Measurements from ENCODE around the gene CHPF.

CHPF gene

GRCh38 chr2:219516888-219517287 is 26.7 kb downstream of the CHPF start:
- H3K27me3 ChIP-seq (ENCODE audit: control insufficient read depth, insufficient read depth, low read length), result peaks cover 67% of the 10 kb centered on the region
- H3K9me3 ChIP-seq (ENCODE audit: control insufficient read depth, insufficient read depth, low read depth, low read length), result no peaks in the 10 kb centered on the region
- H3K36me3 ChIP-seq (ENCODE audit: control insufficient read depth, insufficient read depth, low read length), result no peaks in the 10 kb centered on the region
- H3K27ac ChIP-seq (ENCODE audit: low read depth, low read length), result no peak overlapping the region
- H3K4me1 ChIP-seq (ENCODE audit: control insufficient read depth, insufficient read depth, low read length), result peaks cover 53% of the 10 kb centered on the region
- H3K9ac ChIP-seq (ENCODE audit: low read length), result no peak overlapping the region
- H3K4me3 ChIP-seq (ENCODE audit: low read depth, low read length), result no peak overlapping the region

GRCh38 chr2:219515874-219516629 is 27.6 kb downstream of the CHPF start:
- Histone ChIP-seq H3K4me3 (ENCODE audit: low read depth, low read length) (no peak overlapping the region), H3K4me1 (ENCODE audit: control insufficient read depth, insufficient read depth, low read length) (peaks cover 48% of the 10 kb centered on the region), H3K36me3 (ENCODE audit: control insufficient read depth, insufficient read depth, low read length) (no peaks in the 10 kb centered on the region), H3K9me3 (ENCODE audit: control insufficient read depth, insufficient read depth, low read depth, low read length) (no peaks in the 10 kb centered on the region), H3K27ac (ENCODE audit: low read depth, low read length) (no peak overlapping the region), H3K9ac (ENCODE audit: low read length) (no peak overlapping the region), H3K27me3 (ENCODE audit: control insufficient read depth, insufficient read depth, low read length) (peaks cover 74% of the 10 kb centered on the region)

GRCh38 chr2:219514836-219515235 is 28.8 kb downstream of the CHPF start:
- Histone ChIP-seq H3K27ac (ENCODE audit: low read depth, low read length) (no peak overlapping the region), H3K36me3 (ENCODE audit: control insufficient read depth, insufficient read depth, low read length) (no peaks in the 10 kb centered on the region), H3K9ac (ENCODE audit: low read length) (no peak overlapping the region), H3K27me3 (ENCODE audit: control insufficient read depth, insufficient read depth, low read length) (peaks cover 76% of the 10 kb centered on the region), H3K9me3 (ENCODE audit: control insufficient read depth, insufficient read depth, low read depth, low read length) (no peaks in the 10 kb centered on the region), H3K4me3 (ENCODE audit: low read depth, low read length) (no peak overlapping the region), H3K4me1 (ENCODE audit: control insufficient read depth, insufficient read depth, low read length) (peaks cover 42% of the 10 kb centered on the region)

GRCh38 chr2:219514196-219514761 is 29.3 kb downstream of the CHPF start, which contains the start of gene ASIC4:
TSS of gene ASIC4 (plus strand) at chr2:219514482. CDS start at chr2:219514725, 243 bp downstream.
- H3K27ac ChIP-seq (ENCODE audit: low read depth, low read length), result no peak within 1 kb of the TSS
- H3K9me3 ChIP-seq (ENCODE audit: control insufficient read depth, insufficient read depth, low read depth, low read length), result no peaks in the 10 kb centered on the region
- peaks cover 44% of the 10 kb centered on the region for H3K4me1 ChIP-seq (ENCODE audit: control insufficient read depth, insufficient read depth, low read length)
- no peaks in the 10 kb centered on the region for H3K36me3 ChIP-seq (ENCODE audit: control insufficient read depth, insufficient read depth, low read length)
- peaks cover 76% of the 10 kb centered on the region for H3K27me3 ChIP-seq (ENCODE audit: control insufficient read depth, insufficient read depth, low read length)
- peak within 1 kb of the TSS; percentile 19; the same call in 1 of the 2 replicates for H3K4me3 ChIP-seq (ENCODE audit: low read depth, low read length)
- H3K9ac ChIP-seq (ENCODE audit: low read length), result no peak within 1 kb of the TSS

- Histone ChIP-seq H3K27me3 (ENCODE audit: control insufficient read depth, insufficient read depth, low read length) (peaks cover 76% of the 10 kb centered on the region), H3K4me3 (ENCODE audit: low read depth, low read length) (peak overlapping the region; percentile 19; the same call in 1 of the 2 replicates), H3K27ac (ENCODE audit: low read depth, low read length) (no peak overlapping the region), H3K4me1 (ENCODE audit: control insufficient read depth, insufficient read depth, low read length) (peaks cover 48% of the 10 kb centered on the region), H3K9me3 (ENCODE audit: control insufficient read depth, insufficient read depth, low read depth, low read length) (no peaks in the 10 kb centered on the region), H3K9ac (ENCODE audit: low read length) (no peak overlapping the region), H3K36me3 (ENCODE audit: control insufficient read depth, insufficient read depth, low read length) (no peaks in the 10 kb centered on the region)
These were observed 29.8 kb downstream of the CHPF start for GRCh38 chr2:219513787-219514186.

- no peaks in the 10 kb centered on the region for H3K9me3 ChIP-seq (ENCODE audit: control insufficient read depth, insufficient read depth, low read depth, low read length)
- no peaks in the 10 kb centered on the region for H3K36me3 ChIP-seq (ENCODE audit: control insufficient read depth, insufficient read depth, low read length)
- no peak overlapping the region for H3K4me3 ChIP-seq (ENCODE audit: low read depth, low read length)
- H3K4me1 ChIP-seq (ENCODE audit: control insufficient read depth, insufficient read depth, low read length), result peaks cover 48% of the 10 kb centered on the region
- no peak overlapping the region for H3K27ac ChIP-seq (ENCODE audit: low read depth, low read length)
- peaks cover 66% of the 10 kb centered on the region for H3K27me3 ChIP-seq (ENCODE audit: control insufficient read depth, insufficient read depth, low read length)
- H3K9ac ChIP-seq (ENCODE audit: low read length), result no peak overlapping the region
These were observed 30.9 kb downstream of the CHPF start for GRCh38 chr2:219512524-219513216.

- H3K9me3 ChIP-seq (ENCODE audit: control insufficient read depth, insufficient read depth, low read depth, low read length), result no peaks in the 10 kb centered on the region
- no peak overlapping the region for H3K9ac ChIP-seq (ENCODE audit: low read length)
- no peak overlapping the region for H3K4me3 ChIP-seq (ENCODE audit: low read depth, low read length)
- H3K27ac ChIP-seq (ENCODE audit: low read depth, low read length), result no peak overlapping the region
- no peaks in the 10 kb centered on the region for H3K36me3 ChIP-seq (ENCODE audit: control insufficient read depth, insufficient read depth, low read length)
- H3K4me1 ChIP-seq (ENCODE audit: control insufficient read depth, insufficient read depth, low read length), result peaks cover 57% of the 10 kb centered on the region
- peaks cover 56% of the 10 kb centered on the region for H3K27me3 ChIP-seq (ENCODE audit: control insufficient read depth, insufficient read depth, low read length)
These were observed 31.9 kb downstream of the CHPF start for GRCh38 chr2:219511547-219512325.

- H3K27me3 ChIP-seq (ENCODE audit: control insufficient read depth, insufficient read depth, low read length), result peaks cover 45% of the 10 kb centered on the region
- no peak overlapping the region for H3K9ac ChIP-seq (ENCODE audit: low read length)
- H3K9me3 ChIP-seq (ENCODE audit: control insufficient read depth, insufficient read depth, low read depth, low read length), result no peaks in the 10 kb centered on the region
- H3K4me1 ChIP-seq (ENCODE audit: control insufficient read depth, insufficient read depth, low read length), result peaks cover 67% of the 10 kb centered on the region
- no peak overlapping the region for H3K27ac ChIP-seq (ENCODE audit: low read depth, low read length)
- H3K4me3 ChIP-seq (ENCODE audit: low read depth, low read length), result peak overlapping the region; percentile 60
- peaks cover 7% of the 10 kb centered on the region for H3K36me3 ChIP-seq (ENCODE audit: control insufficient read depth, insufficient read depth, low read length)
These were observed 33.0 kb downstream of the CHPF start for GRCh38 chr2:219510512-219511135.

- H3K4me1 ChIP-seq (ENCODE audit: control insufficient read depth, insufficient read depth, low read length), result peaks cover 67% of the 10 kb centered on the region
- H3K4me3 ChIP-seq (ENCODE audit: low read depth, low read length), result peak overlapping the region; percentile 60
- no peak overlapping the region for H3K27ac ChIP-seq (ENCODE audit: low read depth, low read length)
- no peak overlapping the region for H3K9ac ChIP-seq (ENCODE audit: low read length)
- H3K9me3 ChIP-seq (ENCODE audit: control insufficient read depth, insufficient read depth, low read depth, low read length), result no peaks in the 10 kb centered on the region
- H3K36me3 ChIP-seq (ENCODE audit: control insufficient read depth, insufficient read depth, low read length), result peaks cover 11% of the 10 kb centered on the region
- peaks cover 39% of the 10 kb centered on the region for H3K27me3 ChIP-seq (ENCODE audit: control insufficient read depth, insufficient read depth, low read length)
These were observed 33.7 kb downstream of the CHPF start for GRCh38 chr2:219509780-219510511.

All from HUES6 (cell line).